CD4-positive, alpha-beta T cell treated with Interleukin-15 for 1 hour (primary cell): ENCODE measurements around the gene APOL2.
A peak's percentile ranks its signal among the peaks of the same experiment; 100 is the strongest.
"Not testable (repeated sequence)": the region's sequence is repeated elsewhere in the genome, so short reads cannot be mapped to it uniquely, and the experiment has no call there.

Experiments
- DNase-seq: peaks from one replicate; pipeline ENCODE4 v3.0.0-alpha.2; 2020

APOL2 gene

GRCh38 chr22:36238373-36239149 is 766 bp downstream of the APOL2 start:
- DNase-seq, result no peak

- DNase-seq, result no peak
These were observed 1.6 kb downstream of the APOL2 start for GRCh38 chr22:36237462-36238372.

- DNase-seq, result no peak
These were observed 2.7 kb downstream of the APOL2 start for GRCh38 chr22:36236388-36237319.

- DNase-seq, result no peak
These were observed 3.7 kb downstream of the APOL2 start for GRCh38 chr22:36235585-36235984.

GRCh38 chr22:36234919-36235318 is 4.4 kb downstream of the APOL2 start:
- DNase-seq, result no peak

- DNase-seq, result no peak
These were observed 5.1 kb downstream of the APOL2 start for GRCh38 chr22:36234213-36234612.

GRCh38 chr22:36233796-36234195 is 5.5 kb downstream of the APOL2 start:
- no peak for DNase-seq

- no peak for DNase-seq
These were observed 6.5 kb downstream of the APOL2 start for GRCh38 chr22:36232715-36233401.

GRCh38 chr22:36231051-36231450 is 8.3 kb downstream of the APOL2 start:
- not testable (repeated sequence) for DNase-seq

GRCh38 chr22:36229649-36230048 is 9.7 kb downstream of the APOL2 start:
- not testable (repeated sequence) for DNase-seq

GRCh38 chr22:36228944-36229343 is 10.4 kb downstream of the APOL2 start:
- DNase-seq, result no peak

GRCh38 chr22:36228369-36228768 is 11.0 kb downstream of the APOL2 start:
- not testable (repeated sequence) for DNase-seq

- DNase-seq, result no peak
These were observed 11.5 kb downstream of the APOL2 start for GRCh38 chr22:36227806-36228205.

- no peak for DNase-seq
These were observed 11.9 kb downstream of the APOL2 start for GRCh38 chr22:36227396-36227795.

GRCh38 chr22:36226189-36226588 is 13.1 kb downstream of the APOL2 start:
- DNase-seq, result no peak

GRCh38 chr22:36225333-36225922 is 13.9 kb downstream of the APOL2 start:
- no peak for DNase-seq

- no peak for DNase-seq
These were observed 15.1 kb downstream of the APOL2 start for GRCh38 chr22:36224245-36224644.

- no peak for DNase-seq
These were observed 15.8 kb downstream of the APOL2 start for GRCh38 chr22:36223504-36223903.

- DNase-seq, result no peak
These were observed 16.4 kb downstream of the APOL2 start for GRCh38 chr22:36222887-36223450.

- peak; percentile 45 for DNase-seq
These were observed 17.3 kb downstream of the APOL2 start for GRCh38 chr22:36221799-36222751.
